ENCODE data around the gene RXRG. TPM values are rescaled to one million over a fixed set of nuclear protein-coding genes. Genes with fewer than 3 reads are reported as not detected.

Gene RXRG
- total RNA-seq, 1 donor from 2014 or later: not detected

GRCh38 chr1:165387505-165387904 lies 57.4 kb downstream of the RXRG start:
- H3K36me3 Mint-ChIP-seq (ENCODE audit: unreplicated experiment): no peaks in the 10 kb centered on the region
- no peaks in the 10 kb centered on the region for H3K9me3 Mint-ChIP-seq (ENCODE audit: unreplicated experiment)
- no peak for TF ChIP-seq CTCF (IDR thresholded peaks at IDR 0.05)
- H3K27me3 Mint-ChIP-seq (ENCODE audit: unreplicated experiment): peaks cover 69% of the 10 kb centered on the region
- H3K27ac Mint-ChIP-seq (ENCODE audit: unreplicated experiment): no peak overlapping the region
- no peak for DNase-seq (ENCODE audit: extremely low spot score, unreplicated experiment)
- H3K4me3 Mint-ChIP-seq (ENCODE audit: unreplicated experiment): no peak overlapping the region
- H3K4me1 Mint-ChIP-seq (ENCODE audit: unreplicated experiment): no peaks in the 10 kb centered on the region

GRCh38 chr1:165383599-165384405 lies 61.1 kb downstream of the RXRG start:
- Mint-ChIP-seq H3K4me3 (ENCODE audit: unreplicated experiment) (no peak overlapping the region), H3K27me3 (ENCODE audit: unreplicated experiment) (peaks cover 66% of the 10 kb centered on the region), H3K4me1 (ENCODE audit: unreplicated experiment) (no peaks in the 10 kb centered on the region), H3K9me3 (ENCODE audit: unreplicated experiment) (no peaks in the 10 kb centered on the region), H3K36me3 (ENCODE audit: unreplicated experiment) (no peaks in the 10 kb centered on the region), H3K27ac (ENCODE audit: unreplicated experiment) (no peak overlapping the region)
- DNase-seq (ENCODE audit: extremely low spot score, unreplicated experiment): no peak
- TF ChIP-seq CTCF (IDR thresholded peaks at IDR 0.05): no peak

- DNase-seq (ENCODE audit: extremely low spot score, unreplicated experiment): no peak
- no peaks in the 10 kb centered on the region for H3K4me1 Mint-ChIP-seq (ENCODE audit: unreplicated experiment)
- no peak overlapping the region for H3K4me3 Mint-ChIP-seq (ENCODE audit: unreplicated experiment)
- H3K27me3 Mint-ChIP-seq (ENCODE audit: unreplicated experiment): peaks cover 60% of the 10 kb centered on the region
- no peaks in the 10 kb centered on the region for H3K36me3 Mint-ChIP-seq (ENCODE audit: unreplicated experiment)
- H3K27ac Mint-ChIP-seq (ENCODE audit: unreplicated experiment): no peak overlapping the region
- H3K9me3 Mint-ChIP-seq (ENCODE audit: unreplicated experiment): no peaks in the 10 kb centered on the region
- TF ChIP-seq CTCF (IDR thresholded peaks at IDR 0.05): no peak
These were observed 61.9 kb downstream of the RXRG start for GRCh38 chr1:165383067-165383466.

- TF ChIP-seq CTCF (IDR thresholded peaks at IDR 0.05): no peak
- Mint-ChIP-seq H3K27ac (ENCODE audit: unreplicated experiment) (no peak overlapping the region), H3K4me1 (ENCODE audit: unreplicated experiment) (peaks cover 1% of the 10 kb centered on the region), H3K27me3 (ENCODE audit: unreplicated experiment) (peaks cover 53% of the 10 kb centered on the region), H3K36me3 (ENCODE audit: unreplicated experiment) (no peaks in the 10 kb centered on the region), H3K9me3 (ENCODE audit: unreplicated experiment) (no peaks in the 10 kb centered on the region), H3K4me3 (ENCODE audit: unreplicated experiment) (no peak overlapping the region)
- DNase-seq (ENCODE audit: extremely low spot score, unreplicated experiment): no peak
These were observed 63.0 kb downstream of the RXRG start for GRCh38 chr1:165381745-165382505.

GRCh38 chr1:165376811-165377311 lies 68.1 kb downstream of the RXRG start:
- H3K9me3 Mint-ChIP-seq (ENCODE audit: unreplicated experiment): no peaks in the 10 kb centered on the region
- peak overlapping the region; percentile 33 for H3K27ac Mint-ChIP-seq (ENCODE audit: unreplicated experiment)
- peak overlapping the region; percentile 67 for H3K4me3 Mint-ChIP-seq (ENCODE audit: unreplicated experiment)
- no peak for DNase-seq (ENCODE audit: extremely low spot score, unreplicated experiment)
- peaks cover 12% of the 10 kb centered on the region for H3K4me1 Mint-ChIP-seq (ENCODE audit: unreplicated experiment)
- H3K27me3 Mint-ChIP-seq (ENCODE audit: unreplicated experiment): peaks cover 64% of the 10 kb centered on the region
- H3K36me3 Mint-ChIP-seq (ENCODE audit: unreplicated experiment): no peaks in the 10 kb centered on the region
- no peak for TF ChIP-seq CTCF (IDR thresholded peaks at IDR 0.05)

Measured in osteocyte (in vitro differentiated cells).